ENCODE measurements around the gene CLDN9.

CLDN9 gene

GRCh38 chr16:2963723-2964474, 48.8 kb upstream of the CLDN9 start, which contains the start of gene KREMEN2 (continued):
- TF ChIP-seq PBX3 (CRISPR knock-in tag; IDR thresholded peaks at IDR 0.05) (no peak), ZFHX2 (tag by site-specific recombination; conservative IDR thresholded peaks at IDR 0.05) (peak; percentile 91), ZNF521 (tag by site-specific recombination; IDR thresholded peaks at IDR 0.05) (no peak), ZNF560 (tag by site-specific recombination; IDR thresholded peaks at IDR 0.05; ENCODE audit: borderline replicate concordance) (no peak), ZNF623 (tag by site-specific recombination; IDR thresholded peaks at IDR 0.05) (no peak), ZNF274 (IDR thresholded peaks at IDR 0.05; ENCODE audit: low read length) (no peak), ZNF274 (tag by site-specific recombination; IDR thresholded peaks at IDR 0.05; ENCODE audit: borderline replicate concordance) (no peak), RBAK (tag by site-specific recombination; IDR thresholded peaks at IDR 0.05) (no peak), ZSCAN23 (tag by site-specific recombination; IDR thresholded peaks at IDR 0.05) (no peak), YY2 (tag by site-specific recombination; IDR thresholded peaks at IDR 0.05) (no peak), KLF17 (tag by site-specific recombination; IDR thresholded peaks at IDR 0.05) (no peak; the same call in 1 of the 2 replicates), ZFP3 (tag by site-specific recombination; IDR thresholded peaks at IDR 0.05; ENCODE audit: low read depth) (no peak), ZNF223 (tag by site-specific recombination; IDR thresholded peaks at IDR 0.05) (no peak), ZNF501 (tag by site-specific recombination; IDR thresholded peaks at IDR 0.05) (peak; percentile 62; the same call in 1 of the 2 replicates), KLF1 (tag by site-specific recombination; IDR thresholded peaks at IDR 0.05) (peak; percentile 65), ZNF571 (tag by site-specific recombination; IDR thresholded peaks at IDR 0.05) (no peak), ZNF585B (tag by site-specific recombination; IDR thresholded peaks at IDR 0.05) (no peak), EGR2 (tag by site-specific recombination; IDR thresholded peaks at IDR 0.05; ENCODE audit: low read depth) (peak; percentile 87), TCF7L2 (IDR thresholded peaks at IDR 0.05; ENCODE audit: borderline replicate concordance, low read depth, low read length) (no peak), ZNF266 (tag by site-specific recombination; IDR thresholded peaks at IDR 0.05; ENCODE audit: low read depth) (no peak), ZNF707 (tag by site-specific recombination; IDR thresholded peaks at IDR 0.05) (no peak), ZNF701 (tag by site-specific recombination; IDR thresholded peaks at IDR 0.05) (no peak), ZNF530 (tag by site-specific recombination; IDR thresholded peaks at IDR 0.05; ENCODE audit: low read depth) (no peak), ZNF629 (tag by site-specific recombination; IDR thresholded peaks at IDR 0.05) (peak; percentile 49), TRIM28 (IDR thresholded peaks at IDR 0.05; ENCODE audit: borderline replicate concordance, low read length) (no peak), ZNF211 (tag by site-specific recombination; IDR thresholded peaks at IDR 0.05; ENCODE audit: low read depth) (no peak), REST (tag by site-specific recombination; IDR thresholded peaks at IDR 0.05) (peak; percentile 17; the same call in 1 of the 2 replicates), ZNF302 (tag by site-specific recombination; IDR thresholded peaks at IDR 0.05; ENCODE audit: low read depth) (no peak), ZFP69B (tag by site-specific recombination; IDR thresholded peaks at IDR 0.05) (peak; percentile 37; the same call in 1 of the 2 replicates), OVOL3 (tag by site-specific recombination; IDR thresholded peaks at IDR 0.05) (no peak), ZNF350 (tag by site-specific recombination; IDR thresholded peaks at IDR 0.05) (no peak)
- TF ChIP-seq, protein P1, sequence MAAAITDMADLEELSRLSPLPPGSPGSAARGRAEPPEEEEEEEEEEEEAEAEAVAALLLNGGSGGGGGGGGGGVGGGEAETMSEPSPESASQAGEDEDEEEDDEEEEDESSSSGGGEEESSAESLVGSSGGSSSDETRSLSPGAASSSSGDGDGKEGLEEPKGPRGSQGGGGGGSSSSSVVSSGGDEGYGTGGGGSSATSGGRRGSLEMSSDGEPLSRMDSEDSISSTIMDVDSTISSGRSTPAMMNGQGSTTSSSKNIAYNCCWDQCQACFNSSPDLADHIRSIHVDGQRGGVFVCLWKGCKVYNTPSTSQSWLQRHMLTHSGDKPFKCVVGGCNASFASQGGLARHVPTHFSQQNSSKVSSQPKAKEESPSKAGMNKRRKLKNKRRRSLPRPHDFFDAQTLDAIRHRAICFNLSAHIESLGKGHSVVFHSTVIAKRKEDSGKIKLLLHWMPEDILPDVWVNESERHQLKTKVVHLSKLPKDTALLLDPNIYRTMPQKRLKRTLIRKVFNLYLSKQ (tag by site-specific recombination; IDR thresholded peaks at IDR 0.05; ENCODE audit: borderline replicate concordance): no peak
- TF ChIP-seq, protein P2, sequence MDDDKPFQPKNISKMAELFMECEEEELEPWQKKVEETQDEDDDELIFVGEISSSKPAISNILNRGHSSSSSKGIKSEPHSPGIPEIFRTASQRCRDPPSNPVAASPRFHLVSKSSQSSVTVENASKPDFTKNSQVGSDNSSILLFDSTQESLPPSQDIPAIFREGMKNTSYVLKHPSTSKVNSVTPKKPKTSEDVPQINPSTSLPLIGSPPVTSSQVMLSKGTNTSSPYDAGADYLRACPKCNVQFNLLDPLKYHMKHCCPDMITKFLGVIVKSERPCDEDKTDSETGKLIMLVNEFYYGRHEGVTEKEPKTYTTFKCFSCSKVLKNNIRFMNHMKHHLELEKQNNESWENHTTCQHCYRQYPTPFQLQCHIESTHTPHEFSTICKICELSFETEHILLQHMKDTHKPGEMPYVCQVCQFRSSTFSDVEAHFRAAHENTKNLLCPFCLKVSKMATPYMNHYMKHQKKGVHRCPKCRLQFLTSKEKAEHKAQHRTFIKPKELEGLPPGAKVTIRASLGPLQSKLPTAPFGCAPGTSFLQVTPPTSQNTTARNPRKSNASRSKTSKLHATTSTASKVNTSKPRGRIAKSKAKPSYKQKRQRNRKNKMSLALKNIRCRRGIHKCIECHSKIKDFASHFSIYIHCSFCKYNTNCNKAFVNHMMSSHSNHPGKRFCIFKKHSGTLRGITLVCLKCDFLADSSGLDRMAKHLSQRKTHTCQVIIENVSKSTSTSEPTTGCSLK (tag by site-specific recombination; IDR thresholded peaks at IDR 0.05): no peak

All from HEK293 (cell line).